CD4-positive, alpha-beta memory T cell (primary cell): ENCODE measurements around the gene LPAR2. TPM values are rescaled to one million over a fixed set of nuclear protein-coding genes. Genes with fewer than 3 reads are reported as not detected.

Experiments
- CTCF ChIA-PET: fragments of 350-600 bp; sonication (Branson Sonifier 250); formaldehyde crosslinking; loops from one replicate; lab custom pipeline; 2021; ENCODE audit warnings: inconsistent platforms; ENCODE audit not compliant: partially characterized antibody; lab: Charles Lee
- POLR2A ChIA-PET: fragments of 350-600 bp; sonication (Branson Sonifier 250); formaldehyde crosslinking; loops from one replicate; lab custom pipeline; 2021; ENCODE audit not compliant: partially characterized antibody; lab: Charles Lee
- DNase-seq, 5 donors: peaks; one replicate each; pipeline versions ENCODE4 v3.0.0 to v3.0.0-alpha.2; 2020 to 2022; ENCODE audit warnings: mixed read lengths in 1 of 5
- H3K27ac ChIP-seq: one replicate; pipeline ENCODE4 v1.7.0; 2013; ENCODE audit warnings: low read depth, low read length
- H3K27me3 ChIP-seq: 2 replicates; pipeline ENCODE4 v1.7.0; 2013; ENCODE audit warnings: mild to moderate bottlenecking, low read length, moderate library complexity; ENCODE audit not compliant: insufficient read depth
- H3K36me3 ChIP-seq: 2 replicates; pipeline ENCODE4 v1.7.0; 2013; ENCODE audit warnings: mild to moderate bottlenecking, low read length, moderate library complexity; ENCODE audit not compliant: insufficient read depth
- H3K4me1 ChIP-seq: 2 replicates; pipeline ENCODE4 v1.7.0; 2013; ENCODE audit warnings: mild to moderate bottlenecking, low read length, moderate library complexity; ENCODE audit not compliant: insufficient read depth
- H3K4me3 ChIP-seq, 2 donors: one replicate each; pipeline ENCODE4 v1.7.0; 2013; ENCODE audit warnings: low read length in 2 of 2, mild to moderate bottlenecking in 1 of 2
- H3K9me3 ChIP-seq, 2 donors: one replicate each; pipeline ENCODE4 v1.7.0; 2013; ENCODE audit warnings: low read length in 2 of 2, control low read depth in 1 of 2; ENCODE audit not compliant: control insufficient read depth in 1 of 2
- H3K27ac Mint-ChIP-seq, 7 donors: one replicate each; pipeline ENCODE4 v1.8.0; 2020 to 2021; ENCODE audit warnings: mixed read lengths in 7 of 7, mild to moderate bottlenecking in 6 of 7, inconsistent platforms in 3 of 7, moderate library complexity in 3 of 7
- H3K27me3 Mint-ChIP-seq, 2 donors: one replicate each; pipeline ENCODE4 v1.8.0; 2020 to 2021; ENCODE audit warnings: mixed read lengths in 2 of 2
- H3K36me3 Mint-ChIP-seq, 2 donors: one replicate each; pipeline ENCODE4 v1.8.0; 2020 to 2021; ENCODE audit warnings: mixed read lengths in 2 of 2, inconsistent platforms in 1 of 2, mild to moderate bottlenecking in 1 of 2
- H3K4me1 Mint-ChIP-seq, 4 donors: one replicate each; pipeline ENCODE4 v1.8.0; 2020 to 2021; ENCODE audit warnings: mixed read lengths in 4 of 4, mild to moderate bottlenecking in 1 of 4
- H3K4me3 Mint-ChIP-seq, 8 donors: one replicate each; pipeline ENCODE4 v1.8.0; 2020 to 2021; ENCODE audit warnings: mixed read lengths in 8 of 8, mild to moderate bottlenecking in 7 of 8, moderate library complexity in 6 of 8, inconsistent platforms in 3 of 8
- H3K9me3 Mint-ChIP-seq, 8 donors: one replicate each; pipeline ENCODE4 v1.8.0; 2020 to 2021; ENCODE audit warnings: mixed read lengths in 8 of 8, mild to moderate bottlenecking in 5 of 8, inconsistent platforms in 3 of 8, moderate library complexity in 1 of 8
- intact Hi-C: fragments of 100-400 bp; cut with micrococcal nuclease; formaldehyde crosslinking; loops from one replicate; pipeline ENCODE4 v1.15.1; 2023
- polyA plus RNA-seq, 2 donors: library from polyadenylated mRNA; unstranded; fragments of 300-500 nt; fragmentation: Illumina TruSeq; gene quantifications; one replicate each; pipeline ENCODE4 v1.2.3, GENCODE V29; 2021
- total RNA-seq, 2 experiments: library from RNA; stranded (reverse); gene quantifications; one replicate each; pipeline ENCODE4 v1.2.3, GENCODE V29; 2021

Gene LPAR2
- total and polyA plus RNA-seq, 4 experiments from 2014 or later = 27.2 to 72.4 (median 54.2) TPM

GRCh38 chr19:19649155-19649554 is 21.1 kb upstream of the LPAR2 start:
- Mint-ChIP-seq H3K27ac (peak overlapping the region in 5 of 7 donors; percentile 12 to 82 (median 64)), H3K4me1 (peaks cover 0 to 5% (median 2%) of the 10 kb centered on the region in 4 donors), H3K36me3 (peaks cover 27 to 65% of the 10 kb centered on the region in 2 donors), H3K27me3 (no peaks in the 10 kb centered on the region), H3K9me3 (no peaks in the 10 kb centered on the region), H3K4me3 (no peak overlapping the region)
- Histone ChIP-seq H3K4me1 (peaks cover under 1% of the 10 kb centered on the region), H3K4me3 (no peak overlapping the region), H3K27ac (no peak overlapping the region), H3K27me3 (no peaks in the 10 kb centered on the region), H3K9me3 (no peaks in the 10 kb centered on the region), H3K36me3 (peaks cover 60% of the 10 kb centered on the region)
- ChIA-PET POLR2A (no interaction called here), CTCF (interaction anchor here (0.6 to 3.4 kb wide), 3 partner anchors 13 to 117 kb away, joined by 3 to 12 read pairs (median 3); no protein-coding TSS in a partner anchor)
- no peak for DNase-seq
- intact Hi-C loops = no loop called here

- Mint-ChIP-seq H3K4me1 (peaks cover 4 to 19% (median 5%) of the 10 kb centered on the region in 4 donors), H3K36me3 (peaks cover 15 to 67% of the 10 kb centered on the region in 2 donors), H3K27me3 (no peaks in the 10 kb centered on the region), H3K4me3 (no peak overlapping the region), H3K27ac (peak overlapping the region in 3 of 7 donors; percentile 7 to 74 (median 31)), H3K9me3 (no peaks in the 10 kb centered on the region)
- DNase-seq = no peak
- ChIA-PET CTCF (no interaction called here), POLR2A (no interaction called here)
- Histone ChIP-seq H3K4me3 (no peak overlapping the region), H3K4me1 (peaks cover 13% of the 10 kb centered on the region), H3K27ac (no peak overlapping the region), H3K27me3 (no peaks in the 10 kb centered on the region), H3K36me3 (peaks cover 42% of the 10 kb centered on the region), H3K9me3 (no peaks in the 10 kb centered on the region)
- intact Hi-C loops = no loop called here
Measured at GRCh38 chr19:19647037-19647835, 19.2 kb upstream of the LPAR2 start.

GRCh38 chr19:19645233-19645870 is 17.3 kb upstream of the LPAR2 start:
- H3K4me1 Mint-ChIP-seq = peaks cover 9 to 25% (median 11%) of the 10 kb centered on the region in 4 donors
- H3K4me1 ChIP-seq = peaks cover 22% of the 10 kb centered on the region
- no peak overlapping the region for H3K4me3 Mint-ChIP-seq
- peak overlapping the region in 1 of 7 donors; percentile 30 for H3K27ac Mint-ChIP-seq
- no peak overlapping the region for H3K4me3 ChIP-seq
- no peak overlapping the region for H3K27ac ChIP-seq
- H3K9me3 Mint-ChIP-seq = no peaks in the 10 kb centered on the region
- peaks cover 32% of the 10 kb centered on the region for H3K36me3 ChIP-seq
- ChIA-PET POLR2A (interaction anchor here (2.1 to 4.0 kb wide), 2 partner anchors 22 to 113 kb away, joined by 42 to 46 read pairs; partner anchors contain the start of gene ZNF101), CTCF (interaction anchor here (2.7 kb wide), 2 partner anchors 91 to 112 kb away, joined by 23 to 68 read pairs; no protein-coding TSS in a partner anchor)
- H3K9me3 ChIP-seq = no peaks in the 10 kb centered on the region
- DNase-seq = no peak
- no peaks in the 10 kb centered on the region for H3K27me3 ChIP-seq
- intact Hi-C loops = no loop called here
- H3K27me3 Mint-ChIP-seq = no peaks in the 10 kb centered on the region
- peaks cover 7 to 60% of the 10 kb centered on the region in 2 donors for H3K36me3 Mint-ChIP-seq

GRCh38 chr19:19644054-19644388 is 16.0 kb upstream of the LPAR2 start:
- POLR2A ChIA-PET = interaction anchor here (0.6 to 4.0 kb wide), 24 partner anchors 10 to 228 kb away, joined by 3 to 46 read pairs (median 4); partner anchors contain the start of genes ATP13A1, LPAR2, PBX4 and ZNF101
- Histone ChIP-seq H3K27me3 (no peaks in the 10 kb centered on the region), H3K36me3 (peaks cover 32% of the 10 kb centered on the region), H3K27ac (peak overlapping the region; percentile 92), H3K4me1 (peaks cover 22% of the 10 kb centered on the region), H3K9me3 (no peaks in the 10 kb centered on the region), H3K4me3 (peak overlapping the region in 1 of 2 donors; percentile 96)
- CTCF ChIA-PET = interaction anchor here (0.8 to 2.7 kb wide), 23 partner anchors 11 to 317 kb away, joined by 3 to 68 read pairs (median 4); partner anchors contain the start of genes NDUFA13, TSSK6 and YJEFN3
- H3K9me3 Mint-ChIP-seq = no peaks in the 10 kb centered on the region
- no peaks in the 10 kb centered on the region for H3K27me3 Mint-ChIP-seq
- no peak for DNase-seq
- peak overlapping the region; percentile 90 to 99 (median 99) for H3K4me3 Mint-ChIP-seq
- H3K36me3 Mint-ChIP-seq = peaks cover 8 to 59% of the 10 kb centered on the region in 2 donors
- peak overlapping the region; percentile 96 to 99 (median 97) for H3K27ac Mint-ChIP-seq
- intact Hi-C loops = no loop called here
- peaks cover 9 to 25% (median 15%) of the 10 kb centered on the region in 4 donors for H3K4me1 Mint-ChIP-seq

GRCh38 chr19:19643158-19644053 is 15.4 kb upstream of the LPAR2 start, which contains the start of gene GMIP:
Gene GMIP, minus strand, starts transcription at chr19:19643657. Its CDS starts 128 bp downstream, at chr19:19643529.
- Histone ChIP-seq H3K27ac (peak within 1 kb of the TSS; percentile 92), H3K36me3 (peaks cover 33% of the 10 kb centered on the region), H3K9me3 (no peaks in the 10 kb centered on the region), H3K4me1 (peaks cover 22% of the 10 kb centered on the region), H3K27me3 (no peaks in the 10 kb centered on the region), H3K4me3 (peak within 1 kb of the TSS; percentile 96 to 97)
- Mint-ChIP-seq H3K27me3 (no peaks in the 10 kb centered on the region), H3K4me1 (peaks cover 9 to 25% (median 15%) of the 10 kb centered on the region in 4 donors), H3K9me3 (no peaks in the 10 kb centered on the region), H3K4me3 (peak within 1 kb of the TSS; percentile 90 to 99 (median 99)), H3K36me3 (peaks cover 8 to 60% of the 10 kb centered on the region in 2 donors), H3K27ac (peak within 1 kb of the TSS; percentile 96 to 99 (median 97))
- ChIA-PET POLR2A (interaction anchor here (0.6 to 4.0 kb wide), 25 partner anchors 9 to 229 kb away, joined by 3 to 46 read pairs (median 4); partner anchors contain the start of genes ATP13A1, LPAR2, PBX4 and ZNF101), CTCF (interaction anchor here (0.6 to 2.7 kb wide), 23 partner anchors 10 to 317 kb away, joined by 3 to 68 read pairs (median 4); partner anchors contain the start of genes NDUFA13, TSSK6 and YJEFN3)
- intact Hi-C loops = loop anchor here (1.0 to 2.0 kb wide), 6 partner anchors 15 to 111 kb away; partner anchors contain the start of genes ATP13A1, LPAR2 and PBX4
- peak; percentile 86 to 89 (median 88) for DNase-seq

- CTCF ChIA-PET = no interaction called here
- Histone ChIP-seq H3K9me3 (no peaks in the 10 kb centered on the region), H3K4me3 (peak overlapping the region; percentile 96 to 97), H3K27ac (peak overlapping the region; percentile 92), H3K4me1 (peaks cover 22% of the 10 kb centered on the region), H3K36me3 (peaks cover 34% of the 10 kb centered on the region), H3K27me3 (no peaks in the 10 kb centered on the region)
- intact Hi-C loops = loop anchor here (1.0 to 2.0 kb wide), 6 partner anchors 14 to 110 kb away; partner anchors contain the start of genes ATP13A1, LPAR2 and PBX4
- Mint-ChIP-seq H3K4me3 (peak overlapping the region; percentile 90 to 99 (median 99)), H3K27ac (peak overlapping the region; percentile 96 to 99 (median 97)), H3K27me3 (no peaks in the 10 kb centered on the region), H3K4me1 (peaks cover 9 to 25% (median 16%) of the 10 kb centered on the region in 4 donors), H3K9me3 (no peaks in the 10 kb centered on the region), H3K36me3 (peaks cover 11 to 58% of the 10 kb centered on the region in 2 donors)
- POLR2A ChIA-PET = interaction anchor here (4.0 kb wide), 1 partner anchor 25 kb away, joined by 46 read pairs; the partner anchor contains the start of gene ZNF101
- DNase-seq = peak in 4 of 5 donors; percentile 25 to 65 (median 37)
Measured at GRCh38 chr19:19642506-19643157, 14.6 kb upstream of the LPAR2 start.
